ENCODE results near the gene CDT1.

CDT1 gene

GRCh38 chr16:88846088-88846487 is 42.5 kb downstream of the CDT1 start:
- Histone ChIP-seq H3K4me3 (ENCODE audit: low read depth, low read length) (no peak overlapping the region), H3K27ac (no peak overlapping the region), H3K27me3 (replicated peaks) (no peaks in the 10 kb centered on the region), H3K36me3 (replicated peaks) (no peaks in the 10 kb centered on the region)
- in situ Hi-C loops (cut with HindIII; ENCODE audit: low pct_ligation_motif_present, low sequenced_read_pairs): no loop called here
- no peak for TF ChIP-seq CTCF (IDR thresholded peaks at IDR 0.05; ENCODE audit: low read depth, low read length, missing control alignments)
- DNase-seq: no peak

- Histone ChIP-seq H3K27me3 (replicated peaks) (no peaks in the 10 kb centered on the region), H3K27ac (no peak overlapping the region), H3K36me3 (replicated peaks) (no peaks in the 10 kb centered on the region), H3K4me3 (ENCODE audit: low read depth, low read length) (no peak overlapping the region)
- in situ Hi-C loops (cut with HindIII; ENCODE audit: low pct_ligation_motif_present, low sequenced_read_pairs): no loop called here
- DNase-seq: no peak
- no peak for TF ChIP-seq CTCF (IDR thresholded peaks at IDR 0.05; ENCODE audit: low read depth, low read length, missing control alignments)
Measured at GRCh38 chr16:88847654-88848053, 44.1 kb downstream of the CDT1 start.

- no peak for DNase-seq
- no peak overlapping the region for H3K27ac ChIP-seq
- no peaks in the 10 kb centered on the region for H3K36me3 ChIP-seq (replicated peaks)
- TF ChIP-seq CTCF (IDR thresholded peaks at IDR 0.05; ENCODE audit: low read depth, low read length, missing control alignments): no peak
- no peak overlapping the region for H3K4me3 ChIP-seq (ENCODE audit: low read depth, low read length)
- in situ Hi-C loops (cut with HindIII; ENCODE audit: low pct_ligation_motif_present, low sequenced_read_pairs): no loop called here
- H3K27me3 ChIP-seq (replicated peaks): no peaks in the 10 kb centered on the region
Measured at GRCh38 chr16:88848557-88848956, 45.0 kb downstream of the CDT1 start.

GRCh38 chr16:88850531-88851199 is 47.1 kb downstream of the CDT1 start:
- H3K36me3 ChIP-seq (replicated peaks): no peaks in the 10 kb centered on the region
- DNase-seq: no peak
- H3K27ac ChIP-seq: no peak overlapping the region
- no peak for TF ChIP-seq CTCF (IDR thresholded peaks at IDR 0.05; ENCODE audit: low read depth, low read length, missing control alignments)
- no peaks in the 10 kb centered on the region for H3K27me3 ChIP-seq (replicated peaks)
- no peak overlapping the region for H3K4me3 ChIP-seq (ENCODE audit: low read depth, low read length)
- in situ Hi-C loops (cut with HindIII; ENCODE audit: low pct_ligation_motif_present, low sequenced_read_pairs): no loop called here

GRCh38 chr16:88851616-88852015 is 48.0 kb downstream of the CDT1 start:
- no peak for TF ChIP-seq CTCF (IDR thresholded peaks at IDR 0.05; ENCODE audit: low read depth, low read length, missing control alignments)

More at GRCh38 chr16:88851616-88852015, 48.0 kb downstream of the CDT1 start:
- no peak overlapping the region for H3K4me3 ChIP-seq (ENCODE audit: low read depth, low read length)
- no peak overlapping the region for H3K27ac ChIP-seq
- in situ Hi-C loops (cut with HindIII; ENCODE audit: low pct_ligation_motif_present, low sequenced_read_pairs): no loop called here
- no peaks in the 10 kb centered on the region for H3K36me3 ChIP-seq (replicated peaks)
- DNase-seq: no peak
- no peaks in the 10 kb centered on the region for H3K27me3 ChIP-seq (replicated peaks)
